ENCODE data around the gene ANO6.
A peak's percentile ranks its signal among the peaks of the same experiment; 100 is the strongest.
"Not testable (repeated sequence)": the region's sequence is repeated elsewhere in the genome, so short reads cannot be mapped to it uniquely, and the experiment has no call there.

The ANO6 gene

DNA sequence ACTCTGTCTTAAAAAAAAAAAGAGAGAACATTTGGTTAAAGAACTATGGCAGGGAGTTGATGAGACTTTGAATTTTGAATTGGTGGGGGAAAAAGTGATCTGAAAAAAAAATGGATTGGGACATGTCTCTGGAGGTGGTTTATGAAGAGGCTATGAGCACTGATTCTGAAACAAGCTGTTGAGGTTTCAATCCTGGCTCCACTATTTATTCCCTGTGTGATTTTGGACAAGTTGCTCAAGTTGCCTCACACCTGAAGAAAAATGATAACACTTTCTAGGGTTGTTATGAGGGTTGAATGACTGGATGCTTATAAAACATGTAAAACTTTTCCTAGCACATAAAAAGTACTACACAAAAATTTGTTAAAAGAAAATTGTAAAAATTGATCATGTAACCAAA lies 1.8 kb upstream of the ANO6 start:
- DNase-seq: no peak

DNA sequence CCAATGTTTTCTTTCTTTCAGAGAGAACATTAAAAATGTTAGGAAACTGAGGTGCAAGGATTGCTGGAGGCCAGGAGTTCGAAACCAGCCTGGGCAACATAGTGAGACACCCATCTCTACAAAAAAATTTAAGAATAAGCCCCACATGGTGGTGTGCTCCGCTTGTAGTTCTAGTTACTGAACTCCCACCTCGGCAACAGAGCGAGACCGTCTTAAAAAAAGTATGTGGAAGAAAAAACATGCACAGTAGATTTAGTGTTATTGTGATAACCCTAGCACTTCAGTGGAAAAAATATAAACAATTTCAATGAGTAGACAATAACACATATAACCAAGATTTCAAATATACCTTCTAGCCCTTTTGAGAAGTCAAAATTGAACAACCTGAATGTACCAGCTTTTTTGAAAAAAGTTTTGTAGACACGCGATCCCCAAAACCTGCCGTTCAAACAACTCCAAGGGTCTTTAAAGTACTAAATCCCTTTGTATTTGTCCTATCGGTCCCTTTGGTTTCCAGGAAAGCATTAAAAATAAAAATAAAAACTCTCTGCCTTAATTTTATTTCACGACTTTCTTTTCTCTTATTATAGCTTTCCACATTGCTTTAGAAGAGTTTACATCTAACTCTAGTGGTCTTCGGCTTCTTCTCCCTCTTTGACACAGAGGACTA lies 1.0 kb upstream of the ANO6 start:
- no peak for DNase-seq

DNA sequence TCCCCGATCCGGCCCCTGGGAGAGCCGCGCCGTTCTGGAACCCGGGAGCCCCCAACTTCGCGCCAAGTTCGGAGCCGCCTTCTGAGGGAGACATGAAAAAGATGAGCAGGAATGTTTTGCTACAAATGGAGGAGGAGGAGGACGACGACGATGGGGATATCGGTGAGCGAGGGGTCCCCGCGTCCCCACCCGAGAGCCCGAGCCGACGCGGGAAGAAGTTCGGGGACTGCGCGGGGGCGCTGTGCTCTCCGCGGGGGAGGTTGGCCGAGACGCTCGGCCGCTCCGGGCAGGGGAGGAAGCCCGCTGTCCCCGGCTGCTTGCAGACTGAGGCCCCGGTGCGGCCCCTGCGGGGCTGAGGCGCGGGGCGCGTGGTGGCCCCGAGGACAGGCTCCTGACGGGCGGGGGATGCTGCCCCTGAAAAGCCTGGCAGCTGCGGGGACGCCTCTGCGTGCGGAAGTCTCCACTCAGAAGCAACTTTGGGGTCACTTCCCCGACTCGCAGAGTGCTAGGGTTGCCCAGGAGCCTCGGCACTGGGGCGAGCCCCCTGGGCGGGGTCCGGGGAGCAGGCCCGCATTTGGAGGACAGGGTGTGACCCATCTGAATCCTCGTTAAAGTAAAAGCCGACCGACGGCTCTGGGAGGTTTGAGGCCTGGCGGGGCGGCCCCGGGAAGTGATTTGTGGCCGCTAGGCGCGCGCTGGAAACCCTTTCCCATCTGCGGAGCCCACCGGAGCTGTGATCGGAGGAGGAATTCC lies 511 bp downstream of the ANO6 start:
- DNase-seq: peak; percentile 13 to 61 (median 35)

DNA sequence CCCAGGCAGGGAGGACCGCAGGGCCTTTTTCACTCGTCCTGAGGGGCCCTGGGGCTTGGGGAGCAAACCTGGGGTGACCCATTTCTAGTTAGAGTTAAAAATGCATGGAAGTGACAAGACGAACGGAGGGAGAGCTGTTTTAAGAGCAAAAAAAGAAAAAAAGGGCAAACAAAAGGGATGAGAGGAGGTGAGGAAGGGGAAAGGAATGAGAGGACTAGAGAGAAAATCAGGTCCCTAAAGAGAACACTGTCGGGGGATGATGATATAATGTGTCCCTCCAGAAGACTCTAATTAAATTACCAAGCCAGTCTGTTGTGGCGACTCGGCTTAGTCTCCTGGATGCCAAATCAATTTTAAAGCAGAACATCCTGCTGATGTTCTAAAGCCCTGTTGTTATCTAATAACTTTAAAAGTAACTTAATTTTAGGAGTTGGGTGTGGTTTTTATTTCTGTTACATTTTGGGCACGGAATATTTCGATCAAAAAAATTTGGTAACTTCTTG lies 1.1 kb downstream of the ANO6 start:
- no peak for DNase-seq

DNA sequence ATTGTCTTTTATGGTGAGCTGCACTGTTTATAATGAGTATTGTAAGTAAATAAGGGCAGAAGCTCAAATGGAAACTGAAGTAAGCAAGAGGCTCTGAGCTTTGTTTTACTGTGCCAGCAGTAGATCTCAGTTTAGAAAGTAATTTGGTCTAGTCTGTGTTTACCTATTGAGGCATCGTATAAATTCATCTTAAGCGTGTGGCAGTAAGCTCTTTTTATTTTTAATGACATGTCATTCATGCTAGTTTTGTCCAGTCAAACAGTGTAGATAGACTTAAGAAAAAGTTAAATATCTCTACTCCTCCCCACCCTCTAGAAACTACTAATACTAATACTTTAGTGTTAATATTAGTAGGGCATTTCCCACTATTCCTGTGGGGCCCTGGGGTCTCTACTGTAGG lies 2.0 kb downstream of the ANO6 start:
- DNase-seq: no peak

DNA sequence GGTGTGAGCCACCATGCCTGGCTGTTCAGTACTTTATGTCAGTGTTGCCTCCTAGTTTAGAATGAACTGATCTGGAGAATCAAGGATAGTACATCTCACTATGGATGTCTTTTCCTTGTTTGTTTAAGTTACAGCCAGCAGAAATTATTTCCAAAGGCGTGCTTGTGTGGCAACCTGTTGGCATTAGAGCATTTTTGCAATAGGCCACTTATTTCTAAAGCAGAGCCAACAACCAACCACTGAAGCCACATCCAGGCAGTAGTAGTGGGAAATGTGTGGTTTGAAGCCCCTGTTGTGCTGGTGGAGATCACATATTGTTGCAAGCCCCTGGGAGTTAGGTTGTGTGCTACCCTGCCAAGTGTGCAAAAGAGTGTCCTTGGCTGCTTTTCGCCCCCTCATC lies 3.7 kb downstream of the ANO6 start:
- DNase-seq: no peak

DNA sequence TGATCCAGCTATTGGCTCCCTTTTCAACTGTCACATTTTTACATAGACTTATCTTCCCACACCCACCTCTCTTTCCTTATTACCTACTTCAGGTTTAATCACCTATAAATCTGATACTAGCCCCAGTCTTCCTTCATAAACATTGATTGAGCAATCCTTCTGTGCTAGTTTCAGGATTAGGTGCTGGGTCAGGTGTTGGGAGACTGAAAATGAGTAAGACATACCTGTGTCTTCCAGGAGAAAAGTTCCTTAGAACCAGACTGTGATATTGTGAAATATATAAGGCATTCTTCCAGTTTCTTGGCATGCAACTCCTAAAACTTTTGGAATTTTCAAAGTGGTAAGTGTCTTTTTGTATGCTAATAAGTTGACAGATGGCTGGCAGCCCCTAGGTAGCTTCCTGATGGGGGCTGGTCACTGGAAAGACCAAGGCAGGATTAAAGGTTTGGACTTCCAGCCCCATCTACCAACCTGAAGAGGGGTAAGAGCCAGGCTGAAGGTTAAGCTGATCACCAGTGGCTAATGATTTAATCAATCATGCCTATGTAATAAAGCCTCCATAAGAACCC lies 4.6 kb downstream of the ANO6 start:
- DNase-seq: no peak

DNA sequence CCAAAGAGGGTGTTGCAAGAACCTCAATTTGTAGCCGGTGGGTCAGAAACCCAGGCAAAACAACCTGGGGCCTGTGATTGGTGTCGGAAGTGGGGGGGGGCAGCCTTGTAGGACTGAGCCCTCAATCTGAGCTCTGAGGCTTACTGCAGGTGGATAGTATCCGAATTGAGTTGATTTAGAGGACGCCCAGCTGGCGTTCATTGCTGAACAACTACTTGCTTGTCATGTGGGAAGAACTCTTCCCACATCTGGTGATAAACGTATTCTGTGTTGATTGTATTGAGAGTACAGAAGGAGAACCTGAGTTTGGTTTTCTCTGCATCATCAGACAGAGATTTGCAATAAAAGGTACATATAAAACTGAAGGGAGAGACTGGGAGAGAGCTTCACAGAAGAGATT lies 5.1 kb downstream of the ANO6 start:
- DNase-seq: no peak

DNA sequence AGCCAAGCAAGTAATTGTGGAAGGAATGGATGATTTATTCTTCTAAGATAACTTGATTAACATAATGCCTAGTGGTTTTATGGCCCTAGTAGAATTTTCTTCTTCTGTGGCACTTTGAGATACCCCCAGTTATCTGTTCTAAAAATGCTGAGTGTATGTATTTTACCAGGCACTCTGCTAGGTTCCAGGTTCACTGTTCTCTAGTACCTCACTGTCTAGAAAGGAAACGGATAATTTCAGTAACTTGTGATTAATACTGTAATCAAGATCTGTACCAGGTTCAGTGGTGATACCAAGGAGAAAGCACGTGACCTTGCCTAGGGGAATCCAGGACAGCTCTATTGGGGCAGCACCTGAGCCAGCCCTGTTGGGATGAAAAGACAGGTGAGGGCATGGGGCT lies 8.0 kb downstream of the ANO6 start:
- DNase-seq: no peak

DNA sequence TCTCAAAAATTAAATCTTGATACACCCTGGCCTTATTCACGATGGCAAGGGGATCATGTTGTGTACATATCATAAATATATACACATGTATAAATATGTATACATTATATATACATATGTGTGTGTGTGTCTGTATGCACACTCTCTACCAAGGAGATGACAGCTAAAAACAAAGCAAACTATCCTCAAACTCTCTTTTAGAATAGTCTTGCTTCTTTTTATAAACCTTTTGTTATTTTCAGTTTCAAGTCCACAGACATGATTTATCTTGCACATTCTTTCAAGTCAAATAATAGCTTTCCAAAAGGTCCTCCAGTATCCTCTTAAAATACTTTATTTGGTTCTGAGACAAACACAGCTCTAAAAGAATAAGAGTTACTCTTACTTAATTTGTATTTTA lies 8.4 kb downstream of the ANO6 start:
- DNase-seq: no peak

DNA sequence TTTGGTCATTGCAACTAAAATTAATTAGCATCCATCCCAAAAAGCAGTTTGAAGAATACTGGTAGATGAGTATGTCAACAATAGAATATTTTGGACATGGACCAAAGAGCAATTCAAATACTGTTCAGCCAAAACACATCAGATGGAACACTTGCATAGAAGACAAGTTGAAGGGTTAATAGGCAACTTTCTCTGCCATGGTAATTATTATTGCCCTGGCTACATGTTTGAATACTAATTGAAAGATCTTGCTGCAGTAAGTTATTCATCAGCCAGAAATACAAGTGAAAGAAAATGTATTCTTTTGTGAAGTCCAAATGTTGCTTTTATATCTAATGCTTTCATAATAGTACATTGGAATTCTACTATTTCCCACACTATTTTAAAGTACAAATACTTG lies 10.1 kb downstream of the ANO6 start:
- DNase-seq: no peak

DNA sequence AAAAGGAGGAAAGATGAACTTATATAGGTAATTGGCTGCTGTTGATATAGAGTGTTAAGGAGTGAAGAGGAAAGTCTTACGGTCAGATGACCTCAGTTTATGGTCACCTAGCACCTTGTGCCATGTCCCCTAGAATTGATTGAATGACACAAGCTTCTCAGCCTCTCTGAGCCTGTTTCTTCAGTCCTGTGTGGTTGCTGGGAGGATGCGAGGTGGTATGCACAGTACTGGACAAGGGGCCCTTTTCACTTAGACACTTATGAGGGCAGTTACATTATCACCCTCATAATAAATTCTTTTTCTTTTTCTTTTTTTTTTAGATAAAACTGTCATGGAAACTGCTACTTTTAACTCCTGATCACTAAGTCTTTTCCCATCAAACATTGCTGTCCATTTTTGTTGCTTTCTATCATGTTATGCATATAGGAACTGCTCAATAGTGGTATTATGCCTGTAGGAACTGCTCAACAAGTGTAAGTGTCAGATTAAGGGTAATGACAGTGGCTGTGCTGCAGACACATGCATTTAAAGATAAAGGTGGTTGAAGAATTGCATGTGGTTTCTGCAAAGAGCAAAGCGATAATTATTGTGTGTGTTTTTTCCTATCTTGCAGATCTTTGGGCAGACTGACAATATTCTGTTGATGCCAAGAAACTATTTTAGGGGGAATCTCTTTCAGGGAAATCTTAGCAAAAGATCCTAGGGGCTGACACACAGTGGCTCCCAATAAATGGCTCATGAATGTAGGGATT lies 11.6 kb downstream of the ANO6 start:
- no peak for DNase-seq

DNA sequence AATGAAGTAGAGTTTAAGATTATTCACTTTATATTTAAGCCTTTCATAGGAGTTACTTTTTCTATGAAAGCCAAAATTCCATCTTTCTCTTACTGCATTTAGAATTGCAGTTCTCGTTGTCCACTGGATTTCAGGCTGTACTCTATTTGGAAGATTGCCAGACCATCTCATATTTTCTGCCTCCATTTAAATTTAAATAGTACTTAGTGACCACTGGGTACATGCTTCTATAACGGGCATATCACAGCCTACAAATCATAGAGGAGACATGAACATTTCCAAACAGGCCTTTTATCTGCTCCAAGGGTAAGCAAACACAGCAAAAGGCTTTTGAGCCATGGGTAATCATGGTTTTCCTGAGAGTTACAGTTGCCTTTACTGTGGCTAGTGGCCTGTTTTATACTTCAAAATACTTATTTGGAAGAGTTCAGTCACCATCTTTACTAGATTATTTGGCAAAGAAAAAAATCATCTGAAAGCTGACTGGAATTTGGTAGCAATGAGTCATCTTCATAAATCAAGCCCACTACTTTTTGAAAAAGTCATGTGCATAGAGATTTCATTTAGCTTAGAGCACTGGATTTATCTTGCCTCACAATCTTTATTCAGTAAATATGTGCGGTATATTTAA lies 15.7 kb downstream of the ANO6 start:
- no peak for DNase-seq

DNA sequence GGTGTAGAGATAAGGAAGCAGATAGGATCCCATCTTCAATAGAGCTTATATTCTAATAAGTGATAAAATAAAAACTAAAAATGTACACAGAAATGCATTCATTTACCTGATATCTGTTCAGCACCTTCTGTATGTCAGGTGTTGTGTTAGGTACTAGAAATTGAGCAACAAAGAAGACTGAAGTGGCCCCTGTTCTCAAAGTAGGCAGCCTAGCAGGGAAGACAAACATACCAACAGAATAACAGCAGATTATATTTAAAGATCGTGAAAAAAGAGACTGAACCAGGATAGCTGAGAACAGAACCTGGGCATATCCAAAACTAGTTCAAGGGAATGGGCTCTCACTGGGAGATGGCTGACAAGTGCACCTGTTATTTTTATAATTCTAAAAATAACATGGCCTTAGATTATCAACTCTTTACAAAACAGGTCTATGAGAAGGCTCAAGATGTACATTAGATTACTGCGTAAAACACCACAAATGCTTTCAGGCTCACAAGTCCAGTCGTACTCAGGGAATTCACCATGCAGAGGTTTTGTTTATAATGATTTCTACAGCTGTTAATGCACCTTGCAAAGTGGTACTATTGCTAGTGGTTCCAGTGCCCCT lies 16.4 kb downstream of the ANO6 start:
- no peak for DNase-seq

DNA sequence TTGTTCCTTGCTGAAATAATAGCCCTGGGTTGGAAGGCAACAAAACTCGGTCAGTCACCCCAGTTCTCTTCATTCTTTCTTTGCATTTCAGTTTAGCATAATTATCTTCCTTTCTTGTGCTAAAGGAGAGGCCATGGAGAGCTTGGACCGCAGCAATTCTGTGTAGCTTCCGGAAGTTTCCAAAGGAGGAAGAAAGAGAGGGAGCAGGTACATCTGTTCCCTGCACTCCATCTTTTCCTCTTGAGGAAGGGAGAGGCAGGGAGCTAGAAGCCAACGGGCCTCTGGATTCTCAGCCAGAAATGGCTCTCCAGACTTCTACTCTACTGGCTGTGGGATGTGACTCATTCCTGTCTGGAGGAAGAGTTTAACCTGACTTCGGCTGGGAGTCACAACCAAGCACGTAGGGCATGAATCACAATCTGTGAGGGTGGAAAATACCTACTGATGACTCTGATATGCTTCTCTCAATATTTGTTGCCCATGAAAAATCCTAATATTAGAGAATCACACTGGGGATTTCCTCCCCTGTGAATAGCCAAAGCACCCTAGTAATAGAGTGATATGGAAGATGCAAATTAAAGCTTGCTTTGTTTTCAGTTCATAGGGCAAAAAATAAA lies 17.0 kb downstream of the ANO6 start:
- no peak for DNase-seq

DNA sequence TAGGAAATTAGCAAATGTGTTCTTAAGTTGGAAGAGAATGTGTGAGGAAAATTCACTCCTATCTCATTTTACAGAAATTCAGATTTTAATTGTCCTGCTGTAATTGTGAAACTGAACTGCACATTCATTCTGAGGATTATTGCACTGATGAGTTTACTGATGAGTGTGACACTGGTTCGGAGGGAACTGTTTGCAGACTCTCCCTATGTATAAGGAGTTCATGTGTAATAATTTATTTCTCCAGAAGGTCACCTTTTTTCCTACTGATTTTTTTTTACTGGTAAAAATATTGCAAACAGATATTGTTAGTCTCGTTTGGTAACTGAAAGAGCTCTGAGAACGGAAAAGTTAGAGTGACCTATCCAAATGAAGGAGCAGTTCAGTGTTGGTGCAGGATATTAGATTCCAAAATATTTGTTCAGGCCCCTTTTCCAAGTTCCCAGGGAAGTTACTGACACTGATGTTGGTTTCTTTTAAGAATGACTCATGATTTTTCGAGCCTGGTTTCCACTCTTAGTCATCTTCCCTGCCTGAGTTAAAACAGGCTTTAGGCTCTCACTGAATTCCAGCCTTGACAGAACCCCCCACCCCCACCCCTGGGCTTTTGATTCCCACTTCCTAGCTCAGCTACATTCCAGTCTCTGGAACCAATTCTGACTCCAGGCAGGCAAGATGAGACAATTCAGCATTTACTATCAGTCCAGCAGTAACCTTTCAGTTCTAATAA lies 18.4 kb downstream of the ANO6 start:
- DNase-seq: no peak

DNA sequence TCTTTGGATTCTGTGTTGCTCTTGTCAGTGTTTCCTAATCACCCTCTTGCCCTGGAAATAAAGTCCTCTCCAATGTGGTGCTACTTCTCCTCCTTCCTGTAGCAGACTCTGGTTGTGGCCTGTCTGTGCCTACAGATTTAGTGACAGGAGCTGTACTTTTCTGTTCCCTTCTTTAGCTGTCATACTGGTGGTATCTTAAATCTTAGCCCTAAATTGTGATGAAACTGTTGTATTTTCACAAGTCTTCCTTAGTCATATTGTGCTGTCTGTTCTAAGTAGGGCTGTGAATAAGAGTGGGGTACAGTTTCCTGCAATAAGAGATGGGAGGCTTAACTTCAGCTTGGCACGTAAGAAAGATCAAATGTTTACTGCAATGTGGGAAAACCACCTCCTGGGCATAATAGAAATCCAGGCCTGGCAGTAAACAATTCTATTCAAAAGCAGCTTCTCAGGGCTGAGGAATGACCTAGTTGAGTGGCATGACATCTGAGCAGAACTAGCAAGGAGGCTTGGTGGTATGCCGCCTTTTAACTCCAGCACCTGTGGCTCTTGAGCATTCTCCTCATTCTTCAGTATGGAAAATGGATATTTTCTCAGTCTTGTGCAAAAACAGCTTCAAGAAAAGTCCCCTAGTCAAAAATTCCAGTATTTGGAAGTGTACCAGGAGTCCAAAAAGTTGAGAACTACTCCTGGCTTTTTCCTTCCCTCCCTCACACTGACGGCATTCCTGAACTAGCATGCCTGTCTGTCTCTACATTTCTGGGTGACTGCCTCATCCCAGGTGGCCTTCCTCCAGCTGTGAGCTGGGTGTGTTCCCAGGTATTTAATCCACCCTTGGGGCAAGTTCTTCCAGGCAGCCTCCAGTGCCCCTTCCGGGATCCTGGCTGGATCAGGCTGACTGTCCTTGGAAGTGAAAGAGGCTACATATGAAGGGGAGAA lies 19.5 kb downstream of the ANO6 start:
- no peak for DNase-seq

DNA sequence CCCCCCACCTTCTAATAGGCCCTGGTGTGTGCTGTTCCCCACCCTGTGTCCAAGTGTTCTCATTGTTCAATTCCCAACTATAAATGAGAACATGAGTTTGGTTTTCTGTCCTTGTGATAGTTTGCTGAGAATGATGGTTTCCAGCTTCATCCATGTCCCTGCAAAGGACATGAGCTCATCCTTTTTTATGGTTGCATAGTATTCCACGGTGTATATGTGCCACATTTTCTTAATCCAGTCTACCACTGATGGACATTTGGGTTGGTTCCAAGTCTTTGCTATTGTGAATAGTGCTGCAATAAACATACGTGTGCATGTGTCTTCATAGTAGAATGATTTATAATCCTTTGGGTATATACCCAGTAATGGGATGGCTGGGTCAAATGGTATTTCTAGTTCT lies 20.5 kb downstream of the ANO6 start:
- DNase-seq: not testable (repeated sequence)

DNA sequence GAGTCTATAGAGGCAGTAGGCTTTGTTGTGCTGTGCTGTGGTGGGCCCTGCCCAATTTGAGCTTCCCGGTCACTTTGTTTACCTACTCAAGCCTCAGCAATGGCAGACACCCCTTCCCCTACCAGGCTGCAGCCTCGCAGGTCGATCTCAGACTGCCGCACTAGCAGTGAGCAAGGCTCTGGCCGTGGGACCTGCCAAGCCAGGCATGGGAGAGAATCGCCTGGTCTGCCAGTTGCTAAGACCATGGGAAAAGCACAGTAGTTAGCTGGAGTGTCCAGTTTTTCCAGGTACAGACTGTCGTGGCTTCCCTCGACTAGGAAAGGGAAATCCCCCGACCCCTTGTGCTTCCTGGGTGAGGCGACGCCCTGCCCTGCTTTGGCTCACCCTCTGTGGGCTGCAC lies 26.3 kb downstream of the ANO6 start:
- DNase-seq: no peak

DNA sequence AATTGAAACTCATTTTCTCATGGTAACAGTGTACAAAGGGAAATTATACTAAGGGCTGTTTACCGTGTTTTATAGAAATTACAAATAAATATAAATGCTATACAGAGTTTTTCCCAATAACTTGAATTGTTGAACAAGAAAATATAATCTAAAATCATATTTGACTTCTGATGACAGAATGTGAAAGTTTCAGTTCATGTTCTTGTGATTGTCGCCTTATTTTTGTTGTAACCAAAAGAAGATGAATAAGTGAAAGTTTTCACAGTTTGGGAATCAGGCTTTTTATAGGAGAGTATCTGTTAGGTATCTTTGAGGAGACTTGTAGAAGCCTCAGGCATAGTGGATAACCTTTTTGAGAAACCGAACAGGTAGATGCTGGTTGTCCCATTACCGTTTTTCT lies 28.1 kb downstream of the ANO6 start:
- no peak for DNase-seq

Measured in stimulated activated naive CD4-positive, alpha-beta T cell (primary cell).